K562 (cell line): ENCODE data around the gene ZNF586. TPM values are rescaled to one million over a fixed set of nuclear protein-coding genes. Genes with fewer than 3 reads are reported as not detected.

Experiments
- ATAC-seq: fragments of 200-7000 bp; cut with Tn5 transposase; 3 replicates; pipeline ENCODE4 v1.9.1; 2020; ENCODE audit warnings: moderate library complexity
- BruUV-seq: library from RNA; stranded (reverse); fragments of 400-500 nt; replicated peaks from 2 replicates; lab custom pipeline; 2021; lab: Mats Ljungman, UMichigan
- CTCF ChIA-PET: fragments of 300-600 bp; formaldehyde crosslinking; extraction: SDS; loops from one replicate; lab custom pipeline; 2021; ENCODE audit warnings: low intra/inter-chr PET ratio; lab: Yijun Ruan, JAX
- POLR2A ChIA-PET: fragments of 300-600, 350-650 bp; sonication (Branson Sonifier 250); formaldehyde crosslinking; extraction: SDS; loops from one replicate; lab custom pipeline; 2021; ENCODE audit warnings: antibody characterized with exemption, inconsistent platforms; lab: Yijun Ruan, JAX
- DNase-seq, 4 experiments: peaks; one replicate each; pipeline versions ENCODE4 v3.0.0 to v3.0.0-alpha.2; 2011 to 2018; ENCODE audit warnings: low spot score in 3 of 4, mixed read lengths in 3 of 4; ENCODE audit errors: extremely low read depth in 1 of 4
- FAIRE-seq: peaks from 2 replicates; lab custom pipeline; 2011; peaks lifted over from hg19 to GRCh38; lab: Jason Lieb, UNC
- H2AFZ ChIP-seq: 2 replicates; pipeline ENCODE4 v1.6.0; 2011; ENCODE audit warnings: low read depth, low read length, control low read depth, inconsistent platforms
- H3K27ac ChIP-seq: fragments of 200-600 bp; 3 replicates; pipeline ENCODE4 v1.8.0; 2011; ENCODE audit warnings: low read depth, mild to moderate bottlenecking, control low read depth, inconsistent platforms, low read length, moderate library complexity, mixed read lengths; ENCODE audit errors: extremely low read depth
- H3K27me3 ChIP-seq, 2 experiments: fragments of 300-600 bp in 1 of 2; 2 replicates in 1 of 2; 3 replicates in 1 of 2; pipeline versions ENCODE4 v1.6.0 to v1.8.0; 2011; ENCODE audit warnings: inconsistent platforms in 2 of 2, low read length in 2 of 2, mild to moderate bottlenecking in 1 of 2, mixed read lengths in 1 of 2, moderate library complexity in 1 of 2; ENCODE audit not compliant: control insufficient read depth in 2 of 2, insufficient read depth in 2 of 2
- H3K36me3 ChIP-seq: fragments of 300-600 bp; 3 replicates; pipeline ENCODE4 v1.8.0; 2011; ENCODE audit warnings: mild to moderate bottlenecking, low read length, inconsistent platforms; ENCODE audit not compliant: control insufficient read depth, insufficient read depth
- H3K4me1 ChIP-seq, 2 experiments: fragments of 200-600 bp in 1 of 2; replicated peaks in 1 of 2; 2 replicates in 1 of 2; 3 replicates in 1 of 2; pipeline versions ENCODE4 v1.5.1 to v1.8.0; 2011; ENCODE audit warnings: inconsistent platforms in 2 of 2, low read length in 2 of 2, mild to moderate bottlenecking in 1 of 2, mixed read lengths in 1 of 2, moderate library complexity in 1 of 2; ENCODE audit not compliant: control insufficient read depth in 2 of 2, insufficient read depth in 2 of 2
- H3K4me2 ChIP-seq: 2 replicates; pipeline ENCODE4 v1.6.1; 2011; ENCODE audit warnings: low read length, control low read depth, inconsistent platforms, mixed read lengths; ENCODE audit not compliant: insufficient read depth
- H3K4me3 ChIP-seq: fragments of 200-600 bp; sonication (generic), shearing (Covaris generic); 2 replicates; pipeline ENCODE4 v1.5.1; 2016; ENCODE audit warnings: control low read depth, inconsistent platforms
- H3K79me2 ChIP-seq: fragments of 200-600 bp; 3 replicates; pipeline ENCODE4 v1.8.0; 2011; ENCODE audit warnings: low read length, inconsistent platforms; ENCODE audit not compliant: control insufficient read depth, insufficient read depth
- H3K9ac ChIP-seq, 2 experiments: 2 replicates each; pipeline versions ENCODE4 v1.6.0 to v1.6.1; 2011; ENCODE audit warnings: low read depth in 2 of 2, low read length in 2 of 2, control low read depth in 1 of 2, inconsistent platforms in 1 of 2, mild to moderate bottlenecking in 1 of 2, mixed read lengths in 1 of 2; ENCODE audit not compliant: insufficient read depth in 1 of 2
- H3K9me1 ChIP-seq: one replicate; pipeline ENCODE4 v1.6.0; 2011; ENCODE audit warnings: inconsistent platforms, mild to moderate bottlenecking, low read length, moderate library complexity; ENCODE audit not compliant: control insufficient read depth, insufficient read depth
- H3K9me3 ChIP-seq: replicated peaks from 2 replicates; pipeline ENCODE4 v1.5.1; 2011; ENCODE audit warnings: low read depth, low read length, inconsistent platforms; ENCODE audit not compliant: control insufficient read depth, insufficient read depth
- H4K20me1 ChIP-seq: replicated peaks from 2 replicates; pipeline ENCODE4 v1.6.1; 2011; ENCODE audit warnings: low read length, inconsistent platforms, mixed read lengths; ENCODE audit not compliant: control insufficient read depth, insufficient read depth
- ARID2 ChIP-seq: fragments of 450-650 bp; IDR thresholded peaks from 2 replicates; pipeline ENCODE4 v1.6.1; 2017; ENCODE audit warnings: antibody characterized with exemption, mild to moderate bottlenecking
- DIDO1 ChIP-seq: fragments of 450-650 bp; IDR thresholded peaks from 2 replicates; pipeline ENCODE4 v1.6.1; 2016; ENCODE audit warnings: low read depth, missing biosample characterization, missing genetic modification characterization
- EP400 ChIP-seq: fragments of 450-650 bp; IDR thresholded peaks from 2 replicates; pipeline ENCODE4 v1.6.1; 2017; ENCODE audit warnings: antibody characterized with exemption, mild to moderate bottlenecking, moderate library complexity
- KDM1A ChIP-seq, 2 experiments: fragments of 450-650 bp; IDR thresholded peaks; 2 replicates each; pipeline ENCODE4 v1.6.1; 2016; ENCODE audit warnings: mild to moderate bottlenecking in 2 of 2
- PHB ChIP-seq: fragments of 250-450 bp; sonication (Bioruptor Pico); IDR thresholded peaks from 2 replicates; pipeline ENCODE4 v1.5.0; 2021
- PHTF2 ChIP-seq: fragments of 250-450 bp; sonication (Bioruptor Pico); IDR thresholded peaks from 2 replicates; pipeline ENCODE4 v1.5.0; 2021; ENCODE audit warnings: mild to moderate bottlenecking
- RFX5 ChIP-seq: IDR thresholded peaks from 2 replicates; pipeline ENCODE4 v1.6.1; 2011; ENCODE audit warnings: low read depth, mild to moderate bottlenecking, improper control_type of control experiment, low read length
- ZBTB17 ChIP-seq: fragments of 450-650 bp; formaldehyde crosslinking; IDR thresholded peaks from 2 replicates; pipeline ENCODE4 v1.4.0; 2020; ENCODE audit warnings: mild to moderate bottlenecking
- ZNF41 ChIP-seq: fragments of 250-450 bp; sonication (Bioruptor Pico); conservative IDR thresholded peaks from 2 replicates; pipeline ENCODE4 v1.4.0; 2020; ENCODE audit warnings: mild to moderate bottlenecking
- WGBS: fragments of 100-300 bp; shearing (Covaris generic); methylation state at CpG from one replicate; pipeline ENCODE4 v1.1.6; 2016; ENCODE audit warnings: low coverage, mixed read lengths; ENCODE audit not compliant: insufficient coverage; ENCODE audit errors: missing lambda C conversion rate; 5-methylcytosine and 5-hydroxymethylcytosine counted together
- in situ Hi-C: fragments of 300-500 bp; cut with MboI; formaldehyde crosslinking; loops from 4 replicates; pipeline ENCODE4 v1.15.0; 2018; ENCODE audit warnings: inconsistent platforms, mixed read lengths
- intact Hi-C: fragments of 100-400 bp; cut with micrococcal nuclease; formaldehyde crosslinking; loops from 2 replicates; pipeline ENCODE4 v1.14.2; 2022
- polyA plus RNA-seq, 8 experiments: library from polyadenylated mRNA; depleted of rRNA in 4 of 8; stranded (reverse) in 5 of 8; unstranded in 3 of 8; fragments of >200 nt; fragmentation: Nextera tagmentation in 2 of 8; fragmentation: Illumina TruSeq in 1 of 8; extraction: Ambion mirVana in 2 of 8; extraction: Trizol in 1 of 8; gene quantifications; 2 replicates each; pipeline versions ENCODE4 v1.2.1 to v1.2.3, GENCODE V29; 2011 to 2014; ENCODE audit warnings: inconsistent platforms in 1 of 8, missing spikeins in 1 of 8
- total RNA-seq, 7 experiments: library from RNA; depleted of rRNA in 6 of 7; stranded (reverse); fragments of >200 nt in 6 of 7; fragmentation: Illumina TruSeq in 2 of 7; extraction: Trizol in 2 of 7; gene quantifications; 2 replicates each; pipeline versions ENCODE4 v1.2.1 to v1.2.3, GENCODE V29; 2011 to 2021; ENCODE audit warnings: low replicate concordance in 1 of 7
- TF ChIP-seq, protein P1 (sequence below): fragments of 250-450 bp; sonication (Bioruptor Pico); IDR thresholded peaks from 2 replicates; pipeline ENCODE4 v1.5.0; 2022; ENCODE audit warnings: mild to moderate bottlenecking
- TF ChIP-seq, protein P2 (sequence below): fragments of 250-450 bp; sonication (Bioruptor Pico); IDR thresholded peaks from 2 replicates; pipeline ENCODE4 v1.5.1; 2021; ENCODE audit warnings: mild to moderate bottlenecking

ZNF586 gene
- total and polyA plus RNA-seq, 9 of the 15 experiments (the other 6 are each of a cell fraction or from before 2014, with no cell fraction given) = 2.5 to 12.6 (median 8.4) TPM

DNA sequence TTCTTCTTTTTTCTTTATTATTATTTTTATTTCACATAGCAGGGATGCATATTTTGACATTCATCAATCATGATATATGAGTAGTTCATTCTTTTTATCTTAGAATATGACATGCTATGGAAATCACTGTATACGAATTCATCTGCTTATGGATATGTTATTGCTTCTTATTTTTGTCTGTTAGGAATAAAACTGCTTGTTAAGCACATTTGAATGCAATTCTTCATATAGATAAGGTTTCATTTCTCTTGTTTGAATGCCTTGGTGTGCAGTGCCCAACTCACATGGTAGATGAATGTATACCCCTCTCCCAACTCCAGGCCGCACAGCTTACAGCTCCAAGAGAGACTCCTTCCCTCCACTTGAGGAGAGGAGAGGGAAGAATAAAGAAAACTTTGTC lies 11.5 kb upstream of the ZNF586 start (continued):
- TF ChIP-seq, protein P1, sequence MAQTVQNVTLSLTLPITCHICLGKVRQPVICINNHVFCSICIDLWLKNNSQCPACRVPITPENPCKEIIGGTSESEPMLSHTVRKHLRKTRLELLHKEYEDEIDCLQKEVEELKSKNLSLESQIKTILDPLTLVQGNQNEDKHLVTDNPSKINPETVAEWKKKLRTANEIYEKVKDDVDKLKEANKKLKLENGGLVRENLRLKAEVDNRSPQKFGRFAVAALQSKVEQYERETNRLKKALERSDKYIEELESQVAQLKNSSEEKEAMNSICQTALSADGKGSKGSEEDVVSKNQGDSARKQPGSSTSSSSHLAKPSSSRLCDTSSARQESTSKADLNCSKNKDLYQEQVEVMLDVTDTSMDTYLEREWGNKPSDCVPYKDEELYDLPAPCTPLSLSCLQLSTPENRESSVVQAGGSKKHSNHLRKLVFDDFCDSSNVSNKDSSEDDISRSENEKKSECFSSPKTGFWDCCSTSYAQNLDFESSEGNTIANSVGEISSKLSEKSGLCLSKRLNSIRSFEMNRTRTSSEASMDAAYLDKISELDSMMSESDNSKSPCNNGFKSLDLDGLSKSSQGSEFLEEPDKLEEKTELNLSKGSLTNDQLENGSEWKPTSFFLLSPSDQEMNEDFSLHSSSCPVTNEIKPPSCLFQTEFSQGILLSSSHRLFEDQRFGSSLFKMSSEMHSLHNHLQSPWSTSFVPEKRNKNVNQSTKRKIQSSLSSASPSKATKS = no peak
- TF ChIP-seq ZNF41 = no peak
- no peak for TF ChIP-seq PHTF2 (CRISPR knock-in tag)
- TF ChIP-seq, protein P2, sequence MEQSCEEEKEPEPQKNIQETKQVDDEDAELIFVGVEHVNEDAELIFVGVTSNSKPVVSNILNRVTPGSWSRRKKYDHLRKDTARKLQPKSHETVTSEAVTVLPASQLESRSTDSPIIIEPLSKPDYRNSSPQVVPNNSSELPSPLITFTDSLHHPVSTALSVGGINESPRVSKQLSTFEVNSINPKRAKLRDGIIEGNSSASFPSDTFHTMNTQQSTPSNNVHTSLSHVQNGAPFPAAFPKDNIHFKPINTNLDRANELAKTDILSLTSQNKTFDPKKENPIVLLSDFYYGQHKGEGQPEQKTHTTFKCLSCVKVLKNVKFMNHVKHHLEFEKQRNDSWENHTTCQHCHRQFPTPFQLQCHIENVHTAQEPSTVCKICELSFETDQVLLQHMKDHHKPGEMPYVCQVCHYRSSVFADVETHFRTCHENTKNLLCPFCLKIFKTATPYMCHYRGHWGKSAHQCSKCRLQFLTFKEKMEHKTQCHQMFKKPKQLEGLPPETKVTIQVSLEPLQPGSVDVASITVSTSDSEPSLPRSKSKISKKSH (CRISPR knock-in tag) = no peak
- TF ChIP-seq KDM1A (IDR thresholded peaks at IDR 0.05) = no peak

DNA sequence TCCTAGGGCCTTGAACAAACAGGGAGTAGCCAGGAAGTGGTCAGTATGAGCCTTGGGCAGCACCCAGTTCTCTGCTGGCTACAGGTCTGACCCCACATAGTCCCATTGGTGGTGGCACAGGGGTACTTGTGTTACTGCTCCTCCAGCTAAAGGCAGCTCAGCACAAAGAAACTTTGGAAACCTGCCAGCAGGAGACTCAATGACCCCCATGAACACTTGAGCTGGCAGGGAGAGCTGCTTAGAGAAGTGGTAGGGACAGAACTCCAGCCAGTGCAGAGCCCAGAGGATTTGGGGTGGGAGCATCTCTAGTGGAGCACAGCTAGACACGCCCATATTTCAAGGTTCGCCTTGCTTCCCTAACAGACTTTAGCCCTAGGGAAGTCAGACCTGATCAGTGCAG lies 10.4 kb upstream of the ZNF586 start:
- Histone ChIP-seq H3K9me3 (peaks cover 19% of the 10 kb centered on the region), H3K79me2 (no peaks in the 10 kb centered on the region), H3K36me3 (peaks cover 34% of the 10 kb centered on the region), H4K20me1 (no peaks in the 10 kb centered on the region), H3K4me2 (no peak overlapping the region), H3K9ac (no peak overlapping the region), H3K4me3 (no peak overlapping the region), H2AFZ (no peak overlapping the region), H3K27ac (no peak overlapping the region), H3K4me1 (no peaks in the 10 kb centered on the region), H3K27me3 (no peaks in the 10 kb centered on the region), H3K9me1 (no peaks in the 10 kb centered on the region)
- BruUV-seq = no TSS peak
- ChIA-PET POLR2A (interaction anchor here (0.7 kb wide), 1 partner anchor 13 kb away, joined by 3 read pairs; the partner anchor contains the start of gene ZNF776), CTCF (no interaction called here)
- in situ Hi-C loops (no loop called here), intact Hi-C loops (no loop called here)
- FAIRE-seq (no peak), ATAC-seq (no peak), DNase-seq (no peak)
- WGBS = 76% methylated on average over 2 of the region's 2 CpGs
- TF ChIP-seq DIDO1 (tag) (no peak), ZBTB17 (no peak), EP400 (no peak), ARID2 (no peak), ZNF41 (no peak), PHB (CRISPR knock-in tag) (no peak), RFX5 (no peak)
- TF ChIP-seq, all 486 proteins: peak for 0
